GM13977 (cell line): ENCODE measurements around the gene MRPL2.

Source experiments
- DNase-seq: peaks from one replicate; pipeline ENCODE4 v3.0.0; 2012; ENCODE audit warnings: low spot score
- CTCF ChIP-seq: IDR thresholded peaks from 2 replicates; pipeline ENCODE4 v1.5.1; 2012; ENCODE audit warnings: mild to moderate bottlenecking, control low read depth; ENCODE audit not compliant: insufficient read depth; ENCODE audit errors: extremely low read depth, missing control alignments
- in situ Hi-C: fragments of 300-500 bp; cut with MboI; formaldehyde crosslinking; loops from one replicate; pipeline ENCODE4 v1.12.0; 2022; ENCODE audit warnings: low sequenced_read_pairs, low pct_unique_long_range_greater_than_20kb, mixed read lengths, inconsistent platforms; ENCODE audit not compliant: unreplicated experiment

The MRPL2 gene

GRCh38 chr6:43007126-43007525 lies 52.1 kb downstream of the MRPL2 start:
- in situ Hi-C loops, result no loop called here
- DNase-seq, result no peak
- TF ChIP-seq CTCF, result no peak

- TF ChIP-seq CTCF, result no peak
- DNase-seq, result no peak
- in situ Hi-C loops, result no loop called here
Observed at GRCh38 chr6:43006251-43006650, 53.0 kb downstream of the MRPL2 start.

- DNase-seq, result no peak
- in situ Hi-C loops, result no loop called here
- TF ChIP-seq CTCF, result no peak
Observed at GRCh38 chr6:43005844-43006243, 53.4 kb downstream of the MRPL2 start.
